Stimulated activated CD8-positive, alpha-beta memory T cell treated with anti-CD3 and anti-CD28 coated beads, Interleukin-12 subunit alpha, Interleukin-12 subunit beta, amount 100 ng/mL, for 24 hours (primary cell): ENCODE results near the gene TRIM60.
"Not testable (repeated sequence)": the region's sequence is repeated elsewhere in the genome, so short reads cannot be mapped to it uniquely, and the experiment has no call there.

ENCODE experiments used
- DNase-seq: peaks from one replicate; pipeline ENCODE4 v3.0.0-alpha.2; 2020; ENCODE audit errors: extremely low read depth

The TRIM60 gene

DNA sequence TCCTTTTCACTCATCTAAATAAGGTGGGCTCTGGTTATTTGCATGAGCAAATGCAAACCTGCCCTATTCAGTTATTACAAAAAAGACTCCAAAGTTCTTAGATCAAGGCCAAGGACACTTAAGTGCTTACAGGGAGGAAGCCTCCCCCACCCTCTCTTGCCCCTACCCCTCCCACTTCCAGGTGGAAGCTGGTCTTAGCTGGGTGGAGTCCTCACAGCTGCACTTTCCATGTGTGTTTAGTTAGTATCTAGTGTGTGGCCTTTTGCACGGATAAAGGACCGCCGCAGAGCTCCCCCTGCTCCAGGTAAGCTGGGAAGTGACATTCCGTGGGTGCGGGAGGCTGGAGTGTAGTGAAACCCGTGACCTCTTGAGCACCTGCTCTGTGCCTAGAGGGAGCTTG lies 21.8 kb downstream of the TRIM60 start, which contains the start of gene TRIM75:
TSS of gene TRIM75 (plus strand) at position 222 of the 400 bp plus-strand sequence. CDS start 5,282 bp downstream, outside the sequence.
- DNase-seq: no peak

DNA sequence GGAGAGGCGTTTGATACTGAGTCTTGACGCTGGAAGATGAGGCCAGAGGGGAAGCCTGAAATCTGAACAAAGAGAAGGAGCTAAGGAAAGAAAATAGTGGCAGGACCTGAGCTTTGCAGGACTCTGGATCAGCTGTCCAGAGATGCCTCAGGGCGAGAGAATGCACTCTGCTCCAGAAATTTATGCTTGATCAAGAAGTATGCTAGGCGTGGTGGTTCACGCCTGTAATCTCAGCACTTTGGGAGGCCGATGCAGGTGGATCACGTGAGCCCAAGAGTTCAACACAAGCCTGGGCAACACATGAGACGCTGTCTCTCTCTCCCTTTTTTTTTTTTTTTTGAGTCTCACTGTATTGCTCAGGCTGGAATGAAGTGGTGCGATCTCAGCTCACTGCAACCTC lies 23.8 kb downstream of the TRIM60 start:
- DNase-seq: no peak

DNA sequence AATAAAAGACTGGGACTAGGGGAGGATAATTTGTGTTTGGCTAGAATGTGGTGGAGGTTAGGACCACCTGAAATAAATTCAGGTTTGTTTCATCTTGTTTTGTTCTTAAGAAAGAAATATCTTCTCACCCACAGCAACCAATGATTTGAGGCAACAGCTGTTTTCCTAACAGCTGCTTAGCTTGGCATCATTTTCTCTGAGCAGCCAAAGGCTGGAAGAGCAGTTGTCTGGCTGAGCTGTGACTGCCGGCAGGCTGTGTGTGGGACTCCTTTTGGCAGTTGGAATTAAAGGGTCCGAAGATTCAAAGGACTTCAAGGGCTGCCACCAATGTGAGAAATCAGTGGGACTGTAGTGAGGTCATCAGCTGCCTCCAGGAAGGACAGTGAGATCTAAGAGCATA lies 26.9 kb downstream of the TRIM60 start:
- no peak for DNase-seq

DNA sequence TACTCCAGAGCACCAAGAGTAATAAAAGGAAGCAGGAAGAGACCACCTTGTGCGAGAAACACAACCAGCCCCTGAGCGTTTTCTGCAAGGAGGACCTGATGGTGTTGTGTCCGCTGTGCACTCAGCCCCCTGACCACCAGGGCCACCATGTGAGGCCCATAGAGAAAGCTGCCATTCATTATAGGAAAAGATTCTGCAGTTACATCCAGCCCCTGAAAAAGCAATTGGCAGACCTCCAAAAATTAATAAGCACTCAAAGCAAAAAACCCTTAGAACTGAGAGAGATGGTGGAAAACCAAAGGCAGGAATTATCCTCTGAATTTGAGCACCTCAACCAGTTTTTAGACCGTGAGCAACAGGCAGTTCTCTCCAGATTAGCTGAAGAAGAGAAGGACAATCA lies 27.6 kb downstream of the TRIM60 start:
- no peak for DNase-seq

DNA sequence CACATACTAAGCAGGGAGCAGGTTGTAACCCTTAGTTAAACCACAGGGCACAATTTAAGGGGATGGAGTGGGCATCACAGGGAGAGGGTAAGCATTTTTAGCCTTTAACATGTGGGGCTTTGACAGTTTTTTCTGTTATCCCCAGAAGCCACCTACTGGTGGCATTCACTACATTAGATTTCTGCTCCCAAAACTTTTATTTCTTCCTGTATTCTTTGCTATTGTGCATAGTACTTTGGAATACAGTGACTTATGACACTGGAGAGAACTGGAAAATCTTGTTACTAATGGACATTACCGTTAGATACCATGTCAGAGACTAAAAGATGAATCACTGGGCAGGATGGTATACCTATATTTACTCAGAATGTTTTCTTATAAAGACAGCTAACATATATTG lies 29.1 kb downstream of the TRIM60 start:
- no peak for DNase-seq

DNA sequence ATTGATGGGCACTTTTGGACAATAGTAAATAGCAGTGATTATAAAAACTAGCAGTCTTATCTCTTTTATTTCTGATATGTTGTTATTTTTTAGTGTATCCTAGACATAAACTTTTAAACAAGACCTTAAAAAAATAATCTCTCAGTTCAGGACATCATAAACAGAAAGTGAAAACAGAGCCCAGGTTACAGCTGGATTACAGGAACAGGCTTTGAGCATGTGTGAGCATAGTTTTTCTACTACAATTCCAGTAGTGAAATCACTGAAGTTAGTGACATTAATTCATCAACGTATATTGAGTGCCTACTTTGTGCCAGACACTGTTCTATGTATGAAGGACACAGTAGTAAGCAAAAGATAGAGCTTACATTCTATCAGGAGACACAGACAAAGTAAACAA lies 38.8 kb downstream of the TRIM60 start:
- no peak for DNase-seq

DNA sequence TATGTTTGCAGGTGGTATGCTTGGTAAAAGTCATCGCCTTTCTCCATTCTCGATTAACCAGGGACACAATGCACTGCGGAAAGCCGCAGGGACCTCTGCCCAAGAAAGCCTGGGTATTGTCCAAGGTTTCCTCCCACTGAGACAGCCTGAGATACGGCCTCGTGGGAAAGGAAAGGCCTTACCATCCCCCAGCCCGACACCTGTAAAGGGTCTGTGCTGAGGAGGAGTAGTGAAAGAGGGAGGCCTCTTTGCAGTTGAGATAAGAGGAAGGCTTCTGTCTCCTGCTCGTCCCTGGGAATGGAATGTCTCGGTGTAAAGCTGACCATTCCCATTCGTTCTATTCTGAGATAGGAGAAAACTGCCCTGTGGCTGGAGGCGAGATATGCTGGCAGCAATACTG lies 41.5 kb downstream of the TRIM60 start:
- not testable (repeated sequence) for DNase-seq

DNA sequence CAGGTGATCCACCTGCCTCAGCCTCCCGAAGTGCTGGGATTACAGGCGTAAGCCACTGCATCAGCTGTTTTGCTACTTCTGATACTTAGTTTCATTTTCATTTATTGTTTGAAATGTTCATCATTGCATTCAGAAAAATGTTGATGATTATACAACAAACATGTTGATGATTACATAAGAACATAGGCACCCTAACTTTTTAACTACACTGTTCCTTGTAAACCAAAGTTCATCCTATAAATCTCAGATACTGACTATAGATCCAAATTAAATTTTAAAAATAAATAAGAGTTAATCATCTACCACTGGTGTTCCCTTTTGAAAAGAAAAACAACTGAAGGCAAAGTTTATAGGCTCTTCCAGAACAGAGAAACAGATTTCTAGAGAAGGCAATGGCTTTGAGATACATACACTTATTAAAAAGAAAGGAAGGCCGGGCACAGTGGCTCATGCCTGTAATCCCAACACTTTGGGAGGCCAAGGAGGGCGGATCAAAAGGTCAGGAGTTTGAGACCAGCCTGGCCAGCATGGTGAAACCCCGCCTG lies 45.3 kb downstream of the TRIM60 start:
- DNase-seq: no peak

DNA sequence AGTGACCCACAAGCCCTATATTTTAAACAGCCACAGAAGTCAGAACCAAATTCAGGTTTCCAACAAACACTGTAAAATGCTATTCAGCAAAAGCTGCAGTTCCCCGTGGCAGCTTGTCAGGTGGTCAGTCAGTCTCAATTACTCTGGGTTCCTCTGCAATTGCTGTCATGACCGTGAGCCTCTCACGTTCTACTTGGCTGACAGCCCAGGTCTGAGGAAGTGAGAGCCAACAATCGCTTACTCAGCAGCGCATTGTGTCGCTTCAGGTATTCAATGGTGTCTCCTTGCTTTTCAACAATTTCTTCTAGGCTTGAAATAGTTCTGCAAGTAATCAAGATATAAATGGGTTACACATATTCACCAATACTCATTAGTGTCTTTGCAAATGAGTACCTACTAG lies 47.7 kb downstream of the TRIM60 start:
- DNase-seq: no peak

DNA sequence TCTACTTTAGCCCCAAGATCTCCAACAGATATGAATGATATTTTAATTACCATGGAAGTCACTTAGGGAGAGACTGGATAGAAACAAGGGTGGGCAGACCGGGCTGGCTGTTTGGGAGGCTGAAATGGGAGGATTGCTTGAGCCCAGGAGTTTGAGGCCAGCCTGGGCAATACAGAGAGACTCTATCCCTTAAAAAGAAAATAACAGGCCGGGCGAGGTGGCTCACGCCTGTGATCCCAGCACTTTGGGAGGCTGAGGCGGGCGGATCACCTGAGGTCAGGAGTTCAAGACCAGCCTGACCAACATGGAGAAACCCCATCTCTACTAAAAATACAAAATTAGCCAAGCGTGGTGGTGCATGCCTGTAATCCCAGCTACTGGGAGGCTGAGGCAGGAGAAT lies 53.0 kb downstream of the TRIM60 start:
- DNase-seq: not testable (repeated sequence)

DNA sequence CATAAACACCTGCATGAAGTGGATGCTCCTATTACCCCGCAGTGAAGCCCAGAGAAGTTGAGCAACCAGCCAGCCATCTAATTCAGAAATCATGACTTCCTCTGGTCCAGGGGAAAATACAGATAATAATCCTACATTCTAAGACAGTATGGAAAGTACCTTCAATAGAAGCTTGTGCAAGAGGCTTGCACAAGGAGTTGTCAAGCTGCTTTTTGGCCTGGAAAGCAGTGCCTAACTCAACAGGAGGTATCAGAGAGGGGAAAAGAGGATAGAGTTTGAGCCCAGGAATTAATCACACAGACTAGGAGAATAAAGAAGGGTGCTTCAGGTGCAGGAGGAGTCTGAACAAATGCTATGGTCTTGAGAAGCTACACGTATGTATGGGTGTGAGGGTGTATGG lies 54.1 kb downstream of the TRIM60 start:
- no peak for DNase-seq

DNA sequence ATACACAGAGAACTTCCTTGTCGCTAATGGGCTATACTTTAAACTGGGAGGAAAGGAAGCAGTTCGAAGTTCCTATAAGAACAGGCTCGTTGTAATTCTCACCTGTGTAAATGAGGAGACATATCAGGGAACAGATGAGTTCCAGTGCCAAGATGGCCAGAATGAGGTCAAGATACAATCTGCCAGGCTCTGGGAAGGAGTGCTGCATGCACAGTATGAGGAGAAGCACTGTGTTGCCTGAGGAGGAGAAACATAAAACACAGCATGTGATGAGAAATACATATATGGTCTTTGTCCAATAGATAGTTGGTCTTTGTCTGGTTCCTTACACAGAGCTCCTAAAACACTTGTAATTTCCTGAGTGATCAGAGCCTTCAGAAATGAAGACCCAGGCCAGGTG lies 56.6 kb downstream of the TRIM60 start:
- DNase-seq: no peak
